CD4-positive, alpha-beta memory T cell (primary cell): ENCODE measurements around the gene ZFP90. TPM values are rescaled to one million over a fixed set of nuclear protein-coding genes. Genes with fewer than 3 reads are reported as not detected.
A peak's percentile ranks its signal among the peaks of the same experiment; 100 is the strongest.

ENCODE experiments used
- CTCF ChIA-PET: fragments of 350-600 bp; sonication (Branson Sonifier 250); formaldehyde crosslinking; loops from one replicate; lab custom pipeline; 2021; ENCODE audit warnings: inconsistent platforms; ENCODE audit not compliant: partially characterized antibody; lab: Charles Lee
- POLR2A ChIA-PET: fragments of 350-600 bp; sonication (Branson Sonifier 250); formaldehyde crosslinking; loops from one replicate; lab custom pipeline; 2021; ENCODE audit not compliant: partially characterized antibody; lab: Charles Lee
- DNase-seq, 5 donors: peaks; one replicate each; pipeline versions ENCODE4 v3.0.0 to v3.0.0-alpha.2; 2020 to 2022; ENCODE audit warnings: mixed read lengths in 1 of 5
- H3K27ac ChIP-seq: one replicate; pipeline ENCODE4 v1.7.0; 2013; ENCODE audit warnings: low read depth, low read length
- H3K27me3 ChIP-seq: 2 replicates; pipeline ENCODE4 v1.7.0; 2013; ENCODE audit warnings: mild to moderate bottlenecking, low read length, moderate library complexity; ENCODE audit not compliant: insufficient read depth
- H3K36me3 ChIP-seq: 2 replicates; pipeline ENCODE4 v1.7.0; 2013; ENCODE audit warnings: mild to moderate bottlenecking, low read length, moderate library complexity; ENCODE audit not compliant: insufficient read depth
- H3K4me1 ChIP-seq: 2 replicates; pipeline ENCODE4 v1.7.0; 2013; ENCODE audit warnings: mild to moderate bottlenecking, low read length, moderate library complexity; ENCODE audit not compliant: insufficient read depth
- H3K4me3 ChIP-seq, 2 donors: one replicate each; pipeline ENCODE4 v1.7.0; 2013; ENCODE audit warnings: low read length in 2 of 2, mild to moderate bottlenecking in 1 of 2
- H3K9me3 ChIP-seq, 2 donors: one replicate each; pipeline ENCODE4 v1.7.0; 2013; ENCODE audit warnings: low read length in 2 of 2, control low read depth in 1 of 2; ENCODE audit not compliant: control insufficient read depth in 1 of 2
- H3K27ac Mint-ChIP-seq, 7 donors: one replicate each; pipeline ENCODE4 v1.8.0; 2020 to 2021; ENCODE audit warnings: mixed read lengths in 7 of 7, mild to moderate bottlenecking in 6 of 7, inconsistent platforms in 3 of 7, moderate library complexity in 3 of 7
- H3K27me3 Mint-ChIP-seq, 2 donors: one replicate each; pipeline ENCODE4 v1.8.0; 2020 to 2021; ENCODE audit warnings: mixed read lengths in 2 of 2
- H3K36me3 Mint-ChIP-seq, 2 donors: one replicate each; pipeline ENCODE4 v1.8.0; 2020 to 2021; ENCODE audit warnings: mixed read lengths in 2 of 2, inconsistent platforms in 1 of 2, mild to moderate bottlenecking in 1 of 2
- H3K4me1 Mint-ChIP-seq, 4 donors: one replicate each; pipeline ENCODE4 v1.8.0; 2020 to 2021; ENCODE audit warnings: mixed read lengths in 4 of 4, mild to moderate bottlenecking in 1 of 4
- H3K4me3 Mint-ChIP-seq, 8 donors: one replicate each; pipeline ENCODE4 v1.8.0; 2020 to 2021; ENCODE audit warnings: mixed read lengths in 8 of 8, mild to moderate bottlenecking in 7 of 8, moderate library complexity in 6 of 8, inconsistent platforms in 3 of 8
- H3K9me3 Mint-ChIP-seq, 8 donors: one replicate each; pipeline ENCODE4 v1.8.0; 2020 to 2021; ENCODE audit warnings: mixed read lengths in 8 of 8, mild to moderate bottlenecking in 5 of 8, inconsistent platforms in 3 of 8, moderate library complexity in 1 of 8
- intact Hi-C: fragments of 100-400 bp; cut with micrococcal nuclease; formaldehyde crosslinking; loops from one replicate; pipeline ENCODE4 v1.15.1; 2023
- polyA plus RNA-seq, 2 donors: library from polyadenylated mRNA; unstranded; fragments of 300-500 nt; fragmentation: Illumina TruSeq; gene quantifications; one replicate each; pipeline ENCODE4 v1.2.3, GENCODE V29; 2021
- total RNA-seq, 2 experiments: library from RNA; stranded (reverse); gene quantifications; one replicate each; pipeline ENCODE4 v1.2.3, GENCODE V29; 2021

The ZFP90 gene
- total and polyA plus RNA-seq, 4 experiments from 2014 or later = 20.2 to 55.3 (median 40.0) TPM

DNA sequence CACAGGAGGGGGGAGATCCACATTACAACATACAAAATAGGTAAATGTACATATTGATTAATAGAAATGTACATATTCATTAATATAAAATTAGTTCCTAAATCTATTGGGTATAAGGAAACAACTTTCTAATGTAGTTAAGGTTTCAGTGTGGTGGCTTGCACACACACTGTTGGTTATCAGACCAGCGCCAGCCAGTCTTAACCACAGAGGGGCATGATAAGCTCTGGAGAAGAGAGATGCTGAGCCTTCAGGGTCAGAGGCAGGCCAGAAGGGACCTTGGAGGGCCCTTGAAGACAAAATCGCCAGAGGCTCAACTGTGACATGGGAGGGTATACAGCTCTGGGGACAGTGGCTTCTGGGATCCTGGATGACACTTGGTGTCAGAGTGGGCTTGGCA lies 10.9 kb upstream of the ZFP90 start:
- Mint-ChIP-seq H3K4me3 (peak overlapping the region in 1 of 8 donors; percentile 21), H3K4me1 (peaks cover 12 to 26% (median 21%) of the 10 kb centered on the region in 4 donors), H3K36me3 (no peaks in the 10 kb centered on the region), H3K27me3 (no peaks in the 10 kb centered on the region), H3K27ac (peak overlapping the region in 2 of 7 donors; percentile 29 to 85), H3K9me3 (no peaks in the 10 kb centered on the region)
- H3K4me3 ChIP-seq = no peak overlapping the region
- H3K27me3 ChIP-seq = no peaks in the 10 kb centered on the region
- no peaks in the 10 kb centered on the region for H3K36me3 ChIP-seq
- DNase-seq = no peak
- CTCF ChIA-PET = interaction anchor here (0.7 to 6.6 kb wide), 21 partner anchors 8 to 760 kb away, joined by 3 to 61 read pairs (median 6); partner anchors contain the start of gene ZFP90
- no peaks in the 10 kb centered on the region for H3K9me3 ChIP-seq
- peaks cover 21% of the 10 kb centered on the region for H3K4me1 ChIP-seq
- POLR2A ChIA-PET = interaction anchor here (1.4 to 5.6 kb wide), 2 partner anchors 11 to 596 kb away, joined by 3 to 54 read pairs; partner anchors contain the start of gene ZFP90
- intact Hi-C loops = loop anchor here (1.0 to 5.0 kb wide), 7 partner anchors 65 to 759 kb away; partner anchors contain the start of genes SNTB2 and TANGO6
- H3K27ac ChIP-seq = no peak overlapping the region

DNA sequence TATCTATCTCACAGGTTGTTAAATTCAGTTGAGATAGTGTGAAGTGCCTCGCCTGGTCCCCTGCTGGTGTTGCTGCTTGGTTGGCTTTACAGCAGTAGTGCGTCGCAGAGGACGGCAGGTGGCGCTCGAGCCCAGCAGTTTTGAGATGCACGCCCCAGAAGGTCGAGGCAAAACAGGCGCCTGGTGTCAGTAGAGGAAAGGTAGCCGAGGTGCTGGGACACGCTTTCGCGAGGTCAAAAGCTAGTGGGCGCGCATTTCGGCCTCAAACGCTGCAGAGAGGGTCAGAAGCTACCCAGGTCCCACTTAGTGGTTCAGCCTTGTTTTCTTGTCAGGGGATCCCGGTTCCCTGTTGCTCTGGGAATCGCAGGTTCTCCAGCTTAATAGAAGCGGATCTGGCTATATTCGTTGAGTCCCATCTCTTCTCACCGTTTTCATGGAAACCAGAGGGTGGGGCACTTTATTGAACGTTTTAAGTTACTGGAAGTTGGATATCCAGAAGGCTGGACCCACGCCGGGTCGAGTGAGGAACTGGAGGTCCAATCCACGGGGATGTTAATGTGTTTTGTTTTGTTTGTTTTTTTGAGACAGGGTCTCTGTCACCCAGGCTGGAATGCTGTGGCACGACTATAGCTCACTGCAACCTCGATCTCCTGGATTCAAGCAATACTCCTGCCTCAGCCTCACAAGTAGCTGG lies 10.3 kb upstream of the ZFP90 start:
- POLR2A ChIA-PET = interaction anchor here (5.6 kb wide), 1 partner anchor 10 kb away, joined by 54 read pairs; the partner anchor contains the start of gene ZFP90
- intact Hi-C loops = loop anchor here (1.0 to 5.0 kb wide), 7 partner anchors 64 to 758 kb away; partner anchors contain the start of genes SNTB2 and TANGO6
- H3K9me3 Mint-ChIP-seq = peaks cover 0 to under 1% (median 0%) of the 10 kb centered on the region in 8 donors

DNA sequence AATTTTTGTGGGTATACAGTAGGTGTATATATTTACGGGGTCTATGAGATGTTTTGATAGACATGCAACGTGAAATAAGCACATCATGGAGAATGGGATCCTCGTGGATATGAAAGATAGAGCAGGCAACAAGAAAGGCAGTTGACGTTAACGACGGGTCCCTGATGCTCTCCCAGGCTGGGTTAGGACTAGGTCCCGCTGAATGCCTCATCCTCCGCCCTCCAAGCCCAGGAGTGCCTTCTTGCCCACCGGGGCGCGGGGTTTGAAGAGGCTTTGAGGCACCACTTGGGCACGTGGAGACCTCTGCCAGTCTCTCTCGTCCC lies 9.5 kb upstream of the ZFP90 start:
- Histone ChIP-seq H3K4me1 (peaks cover 21% of the 10 kb centered on the region), H3K27me3 (no peaks in the 10 kb centered on the region), H3K27ac (peak overlapping the region; percentile 45), H3K36me3 (no peaks in the 10 kb centered on the region), H3K9me3 (no peaks in the 10 kb centered on the region), H3K4me3 (peak overlapping the region; percentile 34 to 79)
- no peaks in the 10 kb centered on the region for H3K27me3 Mint-ChIP-seq
- ChIA-PET CTCF (interaction anchor here (0.6 to 6.6 kb wide), 14 partner anchors 10 to 594 kb away, joined by 3 to 61 read pairs (median 10); partner anchors contain the start of genes TANGO6 and ZFP90), POLR2A (interaction anchor here (1.0 to 5.6 kb wide), 4 partner anchors 10 to 603 kb away, joined by 4 to 54 read pairs (median 4); partner anchors contain the start of genes CHTF8, SMPD3, UTP4 and ZFP90)
- intact Hi-C loops = loop anchor here (2.0 to 5.0 kb wide), 3 partner anchors 63 to 658 kb away; partner anchors contain the start of gene SNTB2
- peaks cover 0 to 2% (median 0%) of the 10 kb centered on the region in 8 donors for H3K9me3 Mint-ChIP-seq
- DNase-seq = no peak
- peak overlapping the region; percentile 87 to 95 (median 91) for H3K4me3 Mint-ChIP-seq
- H3K36me3 Mint-ChIP-seq = peaks cover 0 to 7% of the 10 kb centered on the region in 2 donors
- peaks cover 12 to 26% (median 21%) of the 10 kb centered on the region in 4 donors for H3K4me1 Mint-ChIP-seq
- H3K27ac Mint-ChIP-seq = peak overlapping the region; percentile 85 to 97 (median 90)

More for the DNA sequence above, 10.3 kb upstream of the ZFP90 start:
- Histone ChIP-seq H3K4me3 (no peak overlapping the region), H3K27me3 (no peaks in the 10 kb centered on the region), H3K9me3 (no peaks in the 10 kb centered on the region), H3K27ac (no peak overlapping the region), H3K4me1 (peaks cover 21% of the 10 kb centered on the region), H3K36me3 (no peaks in the 10 kb centered on the region)
- Mint-ChIP-seq H3K27me3 (no peaks in the 10 kb centered on the region), H3K36me3 (peaks cover 0 to 4% of the 10 kb centered on the region in 2 donors), H3K4me3 (peak overlapping the region; percentile 76 to 94 (median 90)), H3K4me1 (peaks cover 12 to 26% (median 21%) of the 10 kb centered on the region in 4 donors), H3K27ac (peak overlapping the region; percentile 52 to 95 (median 86))
- CTCF ChIA-PET = interaction anchor here (0.7 to 6.6 kb wide), 28 partner anchors 8 to 760 kb away, joined by 3 to 61 read pairs (median 5); partner anchors contain the start of genes TANGO6 and ZFP90
- DNase-seq = peak; percentile 85 to 89 (median 87)

DNA sequence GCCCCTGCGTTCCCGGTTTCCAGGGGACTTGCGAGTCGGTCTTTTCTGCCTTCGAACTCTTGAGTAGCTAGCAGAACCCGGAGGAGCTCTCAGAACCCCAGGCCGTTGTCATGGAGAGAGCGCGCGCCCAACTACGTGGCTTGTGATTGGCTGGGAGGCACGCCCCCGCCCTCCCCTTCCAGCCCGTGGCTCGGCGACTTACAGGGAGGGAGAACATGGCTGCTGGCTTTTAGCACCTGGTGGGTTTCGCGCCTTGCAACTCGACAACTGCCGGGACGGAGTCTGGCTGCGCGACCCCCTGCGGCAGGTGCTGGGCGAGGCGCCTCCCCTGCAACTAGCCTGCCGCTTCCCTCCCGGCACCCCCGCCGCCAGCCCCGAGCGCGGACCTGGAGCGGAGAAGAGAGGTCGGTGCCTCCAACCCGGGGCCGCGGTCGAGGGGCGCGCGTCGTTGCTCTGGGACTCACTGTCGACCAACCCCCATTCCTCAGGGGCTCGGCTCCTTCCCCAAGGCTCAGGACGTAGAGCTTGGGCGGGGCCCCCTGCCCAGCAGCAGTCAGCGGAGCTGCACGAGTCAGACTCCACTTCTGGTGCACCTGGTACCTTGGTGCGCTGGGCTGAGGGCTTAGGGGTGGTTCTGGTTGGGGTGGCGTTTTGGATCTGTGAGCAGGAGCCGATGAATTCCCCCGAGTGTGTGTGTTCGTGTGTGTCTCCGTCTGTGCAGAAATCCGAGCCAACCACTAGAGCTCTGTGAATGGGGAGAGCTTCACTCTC lies 9.0 kb upstream of the ZFP90 start:
- peak overlapping the region; percentile 87 to 95 (median 91) for H3K4me3 Mint-ChIP-seq
- peak overlapping the region; percentile 85 to 97 (median 90) for H3K27ac Mint-ChIP-seq
- Histone ChIP-seq H3K4me1 (peaks cover 21% of the 10 kb centered on the region), H3K27me3 (no peaks in the 10 kb centered on the region), H3K9me3 (no peaks in the 10 kb centered on the region), H3K27ac (peak overlapping the region; percentile 45), H3K4me3 (peak overlapping the region; percentile 36 to 79), H3K36me3 (no peaks in the 10 kb centered on the region)
- CTCF ChIA-PET = interaction anchor here (0.6 to 6.6 kb wide), 10 partner anchors 9 to 593 kb away, joined by 3 to 61 read pairs (median 16); partner anchors contain the start of genes TANGO6 and ZFP90
- POLR2A ChIA-PET = interaction anchor here (1.0 to 5.6 kb wide), 4 partner anchors 9 to 603 kb away, joined by 4 to 54 read pairs (median 4); partner anchors contain the start of genes CHTF8, SMPD3, UTP4 and ZFP90
- DNase-seq = peak; percentile 86 to 91 (median 87)
- peaks cover 0 to 2% (median 0%) of the 10 kb centered on the region in 8 donors for H3K9me3 Mint-ChIP-seq
- intact Hi-C loops = loop anchor here (1.0 to 5.0 kb wide), 5 partner anchors 9 to 657 kb away; partner anchors contain the start of genes SNTB2 and ZFP90
- H3K4me1 Mint-ChIP-seq = peaks cover 12 to 26% (median 21%) of the 10 kb centered on the region in 4 donors
- H3K27me3 Mint-ChIP-seq = no peaks in the 10 kb centered on the region
- peaks cover 0 to 9% of the 10 kb centered on the region in 2 donors for H3K36me3 Mint-ChIP-seq

DNA sequence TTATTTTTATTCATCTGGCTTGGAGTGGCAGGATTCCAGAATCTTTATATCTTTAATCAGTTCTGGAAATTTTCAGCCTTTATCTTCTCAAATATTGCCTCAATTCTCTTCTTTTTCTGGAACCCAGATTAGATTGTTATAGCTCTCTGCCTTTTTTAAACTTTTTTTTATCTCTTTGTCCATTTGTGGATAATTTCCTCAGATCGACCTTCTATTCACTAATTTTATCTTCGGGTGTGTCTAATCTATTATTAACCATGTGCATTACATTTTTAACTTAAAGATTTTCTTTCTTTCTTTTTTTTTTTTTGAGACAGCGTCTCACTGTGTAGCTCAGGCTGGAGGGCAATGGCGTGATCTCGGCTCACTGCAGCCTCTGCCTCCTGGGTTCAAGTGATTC lies 5.2 kb upstream of the ZFP90 start:
- Histone ChIP-seq H3K27ac (no peak overlapping the region), H3K9me3 (no peaks in the 10 kb centered on the region), H3K4me3 (no peak overlapping the region), H3K4me1 (peaks cover 25% of the 10 kb centered on the region), H3K27me3 (no peaks in the 10 kb centered on the region), H3K36me3 (no peaks in the 10 kb centered on the region)
- H3K27ac Mint-ChIP-seq = peak overlapping the region in 2 of 7 donors; percentile 16 to 39
- peaks cover 0 to 2% (median 0%) of the 10 kb centered on the region in 8 donors for H3K9me3 Mint-ChIP-seq
- DNase-seq = no peak
- H3K27me3 Mint-ChIP-seq = no peaks in the 10 kb centered on the region
- peaks cover 8 to 16% of the 10 kb centered on the region in 2 donors for H3K36me3 Mint-ChIP-seq
- H3K4me3 Mint-ChIP-seq = peak overlapping the region in 1 of 8 donors; percentile 15
- intact Hi-C loops = no loop called here
- ChIA-PET CTCF (interaction anchor here (0.7 to 3.3 kb wide), 2 partner anchors 13 to 851 kb away, joined by 5 to 12 read pairs; no protein-coding TSS in a partner anchor), POLR2A (no interaction called here)
- peaks cover 12 to 34% (median 23%) of the 10 kb centered on the region in 4 donors for H3K4me1 Mint-ChIP-seq

DNA sequence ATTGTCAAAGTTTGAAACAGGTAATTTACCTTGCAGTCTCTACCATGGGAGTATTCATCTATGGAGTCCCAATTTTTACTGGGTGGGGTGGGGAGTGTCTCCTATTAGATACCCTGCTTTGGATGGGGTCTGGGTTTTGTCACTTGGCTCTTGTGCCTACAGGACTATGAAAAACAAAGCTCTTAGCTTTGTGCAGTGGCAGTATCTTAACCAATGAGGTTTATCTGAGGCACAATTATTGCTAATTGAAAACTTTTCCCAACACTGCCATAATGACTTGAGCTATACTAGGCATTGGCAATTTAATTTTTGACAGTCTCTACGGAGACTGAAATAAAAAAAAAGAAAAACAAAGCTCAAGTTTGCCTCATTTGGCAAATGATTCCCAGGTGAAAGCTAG lies 3.8 kb upstream of the ZFP90 start:
- Histone ChIP-seq H3K9me3 (no peaks in the 10 kb centered on the region), H3K4me1 (peaks cover 22% of the 10 kb centered on the region), H3K4me3 (no peak overlapping the region), H3K27me3 (no peaks in the 10 kb centered on the region), H3K27ac (no peak overlapping the region), H3K36me3 (no peaks in the 10 kb centered on the region)
- ChIA-PET CTCF (interaction anchor here (0.9 to 3.3 kb wide), 4 partner anchors 8 to 1057 kb away, joined by 3 to 12 read pairs (median 5); no protein-coding TSS in a partner anchor), POLR2A (interaction anchor here (1.0 kb wide), 1 partner anchor 55 kb away, joined by 3 read pairs; no protein-coding TSS in a partner anchor)
- no peak overlapping the region for H3K4me3 Mint-ChIP-seq
- H3K9me3 Mint-ChIP-seq = peaks cover 0 to 2% (median 0%) of the 10 kb centered on the region in 8 donors
- peaks cover 16 to 17% of the 10 kb centered on the region in 2 donors for H3K36me3 Mint-ChIP-seq
- H3K4me1 Mint-ChIP-seq = peaks cover 11 to 35% (median 23%) of the 10 kb centered on the region in 4 donors
- H3K27ac Mint-ChIP-seq = no peak overlapping the region
- no peaks in the 10 kb centered on the region for H3K27me3 Mint-ChIP-seq
- intact Hi-C loops = no loop called here
- DNase-seq = no peak
